Measurements from ENCODE around the gene ACACA.

GRCh38 chr17:37144075-37144701 is 262.4 kb downstream of the ACACA start:
- TF ChIP-seq CTCF (conservative IDR thresholded peaks at IDR 0.05) (no peak), ZFX (IDR thresholded peaks at IDR 0.05) (no peak)

Measured in C4-2B (cell line).